OCI-LY3 (cell line): ENCODE measurements around the gene AIF1.

Experiments used
- H2AFZ ChIP-seq: fragments of 200-600, 300-600 bp; shearing (Covaris generic); 2 replicates; pipeline ENCODE4 v1.6.0; 2014; ENCODE audit warnings: antibody characterized with exemption, low read depth, low read length
- H3K27ac ChIP-seq: fragments of 200-600, 300-600 bp; sonication (generic); 2 replicates; pipeline ENCODE4 v1.5.1; 2014; ENCODE audit warnings: mild to moderate bottlenecking, low read length, moderate library complexity, mixed read lengths
- H3K27me3 ChIP-seq: fragments of 200-600, 300-600 bp; sonication (generic); 2 replicates; pipeline ENCODE4 v1.6.1; 2014; ENCODE audit warnings: low read depth, low read length, mixed read lengths
- H3K36me3 ChIP-seq: fragments of 200-600, 300-600 bp; sonication (generic); replicated peaks from 2 replicates; pipeline ENCODE3; 2014; ENCODE audit warnings: low read depth, low read length, mixed read lengths
- H3K4me1 ChIP-seq: fragments of 300-600, 200-600 bp; sonication (generic); 2 replicates; pipeline ENCODE4 v1.6.1; 2014; ENCODE audit warnings: low read length, mixed read lengths
- H3K4me2 ChIP-seq: fragments of 200-600, 300-600 bp; sonication (generic); 2 replicates; pipeline ENCODE4 v1.6.1; 2014; ENCODE audit warnings: low read length, mixed read lengths
- H3K4me3 ChIP-seq: fragments of 300-600, 200-600 bp; sonication (generic); 2 replicates; pipeline ENCODE4 v1.5.1; 2014; ENCODE audit warnings: antibody characterized with exemption, mild to moderate bottlenecking, low read length, moderate library complexity
- H3K79me2 ChIP-seq: fragments of 300-600, 200-600 bp; shearing (Covaris generic); 2 replicates; pipeline ENCODE4 v1.6.1; 2014; ENCODE audit warnings: mild to moderate bottlenecking, low read length, mixed read lengths
- H3K9ac ChIP-seq: fragments of 300-600, 200-600 bp; shearing (Covaris generic); 2 replicates; pipeline ENCODE4 v1.6.0; 2014; ENCODE audit warnings: mild to moderate bottlenecking, low read length, moderate library complexity
- H3K9me3 ChIP-seq: fragments of 200-600, 300-600 bp; shearing (Covaris generic); 2 replicates; pipeline ENCODE4 v1.6.1; 2014; ENCODE audit warnings: low read length, mixed read lengths; ENCODE audit not compliant: insufficient read depth
- H4K20me1 ChIP-seq: fragments of 200-600, 300-600 bp; sonication (generic); 2 replicates; pipeline ENCODE4 v1.6.1; 2016; ENCODE audit warnings: low read length, mixed read lengths; ENCODE audit not compliant: insufficient read depth
- CTCF ChIP-seq: fragments of 200-600, 300-600 bp; sonication (generic); IDR thresholded peaks from 2 replicates; pipeline ENCODE4 v1.5.1; 2014; ENCODE audit warnings: antibody characterized with exemption, low read length, low read depth
- EZH2phosphoT487 ChIP-seq: fragments of 200-600 bp; shearing (Covaris generic); IDR thresholded peaks from 2 replicates; pipeline ENCODE4 v1.6.1; 2018; ENCODE audit warnings: antibody characterized with exemption, mixed run types, low read depth

Gene AIF1

GRCh38 chr6:31631681-31632278, 16.7 kb downstream of the AIF1 start:
- H3K27ac ChIP-seq, result no peak overlapping the region
- H3K9me3 ChIP-seq, result no peaks in the 10 kb centered on the region
- H3K36me3 ChIP-seq, result peaks cover 40% of the 10 kb centered on the region
- H2AFZ ChIP-seq, result no peak overlapping the region
- no peaks in the 10 kb centered on the region for H3K4me1 ChIP-seq
- H3K9ac ChIP-seq, result no peak overlapping the region
- no peaks in the 10 kb centered on the region for H3K27me3 ChIP-seq
- H3K4me3 ChIP-seq, result no peak overlapping the region
- no peak for TF ChIP-seq EZH2phosphoT487
- TF ChIP-seq CTCF, result no peak
- no peaks in the 10 kb centered on the region for H3K79me2 ChIP-seq
- no peak overlapping the region for H3K4me2 ChIP-seq
- no peaks in the 10 kb centered on the region for H4K20me1 ChIP-seq

- H3K4me1 ChIP-seq, result no peaks in the 10 kb centered on the region
- no peaks in the 10 kb centered on the region for H3K27me3 ChIP-seq
- no peak overlapping the region for H3K27ac ChIP-seq
- no peak overlapping the region for H3K4me3 ChIP-seq
- no peaks in the 10 kb centered on the region for H3K79me2 ChIP-seq
- H3K9ac ChIP-seq, result no peak overlapping the region
- H4K20me1 ChIP-seq, result no peaks in the 10 kb centered on the region
- TF ChIP-seq CTCF, result no peak
- TF ChIP-seq EZH2phosphoT487, result no peak
- peaks cover 36% of the 10 kb centered on the region for H3K36me3 ChIP-seq
- H2AFZ ChIP-seq, result no peak overlapping the region
- no peaks in the 10 kb centered on the region for H3K9me3 ChIP-seq
- no peak overlapping the region for H3K4me2 ChIP-seq
These were observed 17.4 kb downstream of the AIF1 start for GRCh38 chr6:31632279-31632946.

- H3K4me2 ChIP-seq, result no peak overlapping the region
- no peaks in the 10 kb centered on the region for H3K27me3 ChIP-seq
- no peak overlapping the region for H2AFZ ChIP-seq
- H3K4me1 ChIP-seq, result no peaks in the 10 kb centered on the region
- no peak overlapping the region for H3K4me3 ChIP-seq
- H3K9me3 ChIP-seq, result no peaks in the 10 kb centered on the region
- no peak overlapping the region for H3K9ac ChIP-seq
- no peak overlapping the region for H3K27ac ChIP-seq
- peaks cover 37% of the 10 kb centered on the region for H3K36me3 ChIP-seq
- no peaks in the 10 kb centered on the region for H4K20me1 ChIP-seq
- H3K79me2 ChIP-seq, result no peaks in the 10 kb centered on the region
- TF ChIP-seq CTCF, result no peak
- TF ChIP-seq EZH2phosphoT487, result no peak
These were observed 18.4 kb downstream of the AIF1 start for GRCh38 chr6:31633447-31633846.

GRCh38 chr6:31634131-31634530, 19.1 kb downstream of the AIF1 start:
- H3K9me3 ChIP-seq, result no peaks in the 10 kb centered on the region
- H4K20me1 ChIP-seq, result no peaks in the 10 kb centered on the region
- H3K79me2 ChIP-seq, result no peaks in the 10 kb centered on the region
- no peak overlapping the region for H3K4me3 ChIP-seq
- TF ChIP-seq EZH2phosphoT487, result no peak
- TF ChIP-seq CTCF, result no peak
- H3K27ac ChIP-seq, result no peak overlapping the region
- H3K4me2 ChIP-seq, result no peak overlapping the region
- H3K36me3 ChIP-seq, result peaks cover 32% of the 10 kb centered on the region
- H3K27me3 ChIP-seq, result no peaks in the 10 kb centered on the region
- no peak overlapping the region for H2AFZ ChIP-seq
- no peak overlapping the region for H3K9ac ChIP-seq
- no peaks in the 10 kb centered on the region for H3K4me1 ChIP-seq
